Left lung (tissue), 10 donors: ENCODE results near the gene CTCF. TPM values are rescaled to one million over a fixed set of nuclear protein-coding genes. Genes with fewer than 3 reads are reported as not detected.

Source experiments
- ATAC-seq: fragments of 200-7000 bp; cut with Tn5 transposase; one replicate; pipeline ENCODE4 v1.9.1; 2020; ENCODE audit warnings: moderate library complexity
- DNase-seq, 4 donors: peaks; one replicate each; pipeline ENCODE4 v3.0.0-alpha.2; 2013 to 2020
- H3K27ac ChIP-seq, 2 donors: fragments of 200-600 bp; sonication (generic) in 1 of 2; one replicate each; pipeline versions ENCODE4 v1.5.0 to v1.8.0; 2020 to 2021
- H3K27me3 ChIP-seq, 2 donors: fragments of 200-600 bp; sonication (generic) in 1 of 2; one replicate each; pipeline versions ENCODE4 v1.5.0 to v1.8.0; 2020 to 2021
- H3K36me3 ChIP-seq, 2 donors: fragments of 200-600 bp; sonication (generic) in 1 of 2; one replicate each; pipeline versions ENCODE4 v1.5.0 to v1.8.0; 2020 to 2021
- H3K4me1 ChIP-seq, 2 donors: fragments of 200-600 bp; one replicate each; pipeline ENCODE4 v1.8.0; 2021
- H3K4me3 ChIP-seq, 2 donors: fragments of 200-600 bp; sonication (generic) in 1 of 2; one replicate each; pipeline versions ENCODE4 v1.5.0 to v1.8.0; 2020 to 2021; ENCODE audit warnings: mild to moderate bottlenecking in 1 of 2
- H3K9me3 ChIP-seq, 2 donors: fragments of 200-600 bp; sonication (generic) in 1 of 2; one replicate each; pipeline versions ENCODE4 v1.5.0 to v1.8.0; 2020 to 2021
- intact Hi-C, 2 donors: fragments of 100-400 bp; cut with DNase I; formaldehyde crosslinking; loops; one replicate each; pipeline versions ENCODE4 v1.11.2 to v1.14.2; 2022
- polyA plus RNA-seq, 6 donors: library from polyadenylated mRNA; unstranded; fragments of 120-200 nt; gene quantifications; one replicate each; pipeline ENCODE4 v1.2.1, GENCODE V29; 2013; ENCODE audit not compliant: insufficient read length in 6 of 6
- total RNA-seq, 2 donors: library from RNA; stranded (reverse); fragmentation: NEBNext Ultra II Directional; extraction: Animal tissue kit (Norgen Biotek cat#: 25700); gene quantifications; one replicate each; pipeline ENCODE4 v1.2.1, GENCODE V29; 2021
- TF ChIP-seq, protein P1 (sequence below), 2 donors: fragments of 200-600 bp; sonication (generic) in 1 of 2; IDR thresholded peaks; one replicate each; pipeline versions ENCODE4 v1.5.0 to v1.8.0; 2021; ENCODE audit warnings: antibody characterized with exemption in 2 of 2
- donor health status: DM: no; HTN: yes; CAD: no.
- donor health status: DM: no; HTN: no; CAD: no.

CTCF gene
- total and polyA plus RNA-seq, 8 donors: 27.8 to 80.2 (median 73.4) TPM

DNA sequence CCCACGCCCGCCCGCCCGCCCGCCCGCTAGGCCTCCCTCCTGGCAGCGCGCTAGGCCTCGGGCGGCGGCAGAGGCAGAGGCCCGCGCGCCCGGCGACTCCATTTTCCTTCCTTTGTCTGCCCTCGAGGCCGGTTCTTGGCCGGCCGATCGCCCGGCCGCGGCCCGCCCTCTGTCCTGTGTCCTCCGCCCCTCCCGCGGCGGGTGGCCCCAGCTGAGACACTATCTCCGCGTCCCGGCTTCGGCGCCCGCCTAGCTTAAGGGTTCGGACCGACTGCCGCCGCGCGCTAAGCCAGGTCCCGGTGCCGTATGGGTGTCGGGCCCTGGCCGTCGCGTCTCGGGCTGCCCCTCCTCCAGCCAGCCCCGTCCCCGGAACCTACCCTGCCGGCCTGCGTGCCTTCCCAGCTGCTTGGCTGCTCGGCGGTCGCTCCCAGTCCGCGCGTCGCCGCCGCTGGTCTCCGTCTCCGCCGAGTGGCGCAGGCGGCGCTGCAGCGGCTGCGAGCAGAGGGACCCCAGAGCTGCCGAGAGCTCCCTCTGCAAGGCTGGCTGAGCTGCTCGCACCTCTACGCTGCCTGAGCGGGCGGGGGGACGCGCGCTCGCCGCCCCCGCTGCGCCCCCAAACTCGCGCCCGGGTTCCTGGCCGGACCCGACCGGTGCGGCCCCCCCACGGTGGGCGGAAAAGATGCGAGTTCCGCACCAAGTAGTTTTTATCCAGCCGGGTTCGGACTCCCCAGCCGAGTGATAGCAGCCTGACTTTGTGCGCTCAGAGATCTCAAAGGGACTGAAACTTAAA, 787 bp downstream of the CTCF start:
- Histone ChIP-seq H3K4me1 (peaks cover 4 to 47% of the 10 kb centered on the region in 2 donors), H3K36me3 (no peaks in the 10 kb centered on the region), H3K4me3 (peak overlapping the region; percentile 73 to 92), H3K9me3 (no peaks in the 10 kb centered on the region), H3K27me3 (no peaks in the 10 kb centered on the region), H3K27ac (peak overlapping the region; percentile 99 to 100)
- TF ChIP-seq, protein P1, sequence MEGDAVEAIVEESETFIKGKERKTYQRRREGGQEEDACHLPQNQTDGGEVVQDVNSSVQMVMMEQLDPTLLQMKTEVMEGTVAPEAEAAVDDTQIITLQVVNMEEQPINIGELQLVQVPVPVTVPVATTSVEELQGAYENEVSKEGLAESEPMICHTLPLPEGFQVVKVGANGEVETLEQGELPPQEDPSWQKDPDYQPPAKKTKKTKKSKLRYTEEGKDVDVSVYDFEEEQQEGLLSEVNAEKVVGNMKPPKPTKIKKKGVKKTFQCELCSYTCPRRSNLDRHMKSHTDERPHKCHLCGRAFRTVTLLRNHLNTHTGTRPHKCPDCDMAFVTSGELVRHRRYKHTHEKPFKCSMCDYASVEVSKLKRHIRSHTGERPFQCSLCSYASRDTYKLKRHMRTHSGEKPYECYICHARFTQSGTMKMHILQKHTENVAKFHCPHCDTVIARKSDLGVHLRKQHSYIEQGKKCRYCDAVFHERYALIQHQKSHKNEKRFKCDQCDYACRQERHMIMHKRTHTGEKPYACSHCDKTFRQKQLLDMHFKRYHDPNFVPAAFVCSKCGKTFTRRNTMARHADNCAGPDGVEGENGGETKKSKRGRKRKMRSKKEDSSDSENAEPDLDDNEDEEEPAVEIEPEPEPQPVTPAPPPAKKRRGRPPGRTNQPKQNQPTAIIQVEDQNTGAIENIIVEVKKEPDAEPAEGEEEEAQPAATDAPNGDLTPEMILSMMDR (IDR thresholded peaks at IDR 0.05): no peak
- ATAC-seq (peak; percentile 19), DNase-seq (peak; percentile 57 to 91 (median 66))
- intact Hi-C loops: loop anchor here in 1 of 2 donors (5.0 kb wide), 1 partner anchor 104 kb away; the partner anchor contains the start of genes C16orf86 and ENKD1

DNA sequence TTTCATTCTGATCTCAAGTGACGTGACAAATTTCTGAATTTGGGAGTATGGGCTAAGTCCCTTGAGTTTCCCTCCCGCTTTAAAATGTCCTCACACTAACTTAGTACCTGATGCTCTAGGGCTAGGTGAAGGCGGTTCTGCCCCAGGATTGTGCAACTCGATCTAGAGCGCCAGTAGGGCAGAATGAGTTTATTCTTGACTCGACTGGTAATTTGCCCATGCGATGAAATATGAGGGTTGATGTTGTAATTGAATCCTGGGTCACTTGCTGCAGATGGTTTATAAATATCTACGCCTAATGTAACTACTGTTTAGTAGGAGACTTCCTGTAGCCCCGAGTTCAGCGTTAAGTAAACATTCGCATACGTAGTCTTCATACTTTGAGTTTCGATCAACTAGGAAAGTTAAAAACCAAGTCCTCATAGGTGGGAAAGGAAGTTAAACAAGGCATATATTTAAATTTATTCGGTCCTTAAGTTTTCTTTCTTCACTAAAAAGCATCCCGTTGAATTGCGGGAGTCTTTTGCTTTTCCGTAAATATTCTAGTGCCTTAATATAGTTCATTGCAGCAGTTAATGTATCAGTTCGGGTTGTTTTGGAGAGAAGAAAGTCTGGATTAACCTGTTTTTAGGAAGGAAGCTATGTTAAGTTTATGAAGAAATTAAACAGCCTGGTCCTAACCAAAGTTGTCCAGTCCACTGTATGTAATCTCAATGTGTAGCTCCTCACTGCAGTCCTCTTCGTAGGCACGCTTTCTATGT, 1.6 kb downstream of the CTCF start:
- Histone ChIP-seq H3K4me1 (peaks cover 4 to 47% of the 10 kb centered on the region in 2 donors), H3K27me3 (no peaks in the 10 kb centered on the region), H3K9me3 (no peaks in the 10 kb centered on the region), H3K27ac (peak overlapping the region; percentile 99 to 100), H3K36me3 (no peaks in the 10 kb centered on the region), H3K4me3 (peak overlapping the region; percentile 73 to 92)
- ATAC-seq (peak; percentile 22), DNase-seq (peak in 3 of 4 donors; percentile 60 to 70 (median 68))
- intact Hi-C loops: loop anchor here in 1 of 2 donors (5.0 kb wide), 1 partner anchor 103 kb away; the partner anchor contains the start of genes C16orf86 and ENKD1
- TF ChIP-seq, protein P1 (IDR thresholded peaks at IDR 0.05): no peak

DNA sequence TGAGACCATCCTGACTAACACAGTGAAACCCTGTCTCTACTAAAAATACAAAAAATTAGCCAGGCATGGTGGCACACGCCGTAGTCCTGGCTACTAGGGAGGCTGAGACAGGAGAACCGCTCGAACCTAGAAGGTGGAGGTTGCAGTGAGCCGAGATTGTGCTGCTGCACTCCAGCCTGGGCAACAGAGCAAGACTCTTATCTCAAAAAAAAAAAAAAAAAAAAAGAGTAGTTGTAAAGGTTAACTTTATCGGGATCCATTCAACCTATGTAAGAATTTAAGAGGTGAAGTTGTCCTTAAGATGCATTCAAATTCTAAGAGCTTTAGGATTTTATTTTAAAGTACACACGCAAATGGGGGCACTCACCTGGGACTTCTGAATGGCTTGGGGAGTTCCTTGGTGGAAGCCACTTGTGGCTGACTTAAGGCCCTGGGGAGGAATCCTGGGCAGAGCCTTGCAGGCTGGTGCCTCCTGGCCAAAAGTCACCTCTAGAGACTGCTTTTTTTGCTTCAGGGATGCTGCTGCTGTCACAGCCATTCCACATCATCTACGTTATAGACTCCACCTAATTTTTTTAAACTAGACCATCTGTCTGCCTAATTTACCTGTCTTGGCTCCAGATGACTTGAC, 3.3 kb downstream of the CTCF start:
- ATAC-seq (no peak), DNase-seq (no peak)
- H3K27me3 ChIP-seq: no peaks in the 10 kb centered on the region
- intact Hi-C loops: no loop called here
- no peak overlapping the region for H3K4me3 ChIP-seq
- no peaks in the 10 kb centered on the region for H3K9me3 ChIP-seq
- no peak overlapping the region for H3K27ac ChIP-seq
- no peaks in the 10 kb centered on the region for H3K36me3 ChIP-seq
- peaks cover 4 to 41% of the 10 kb centered on the region in 2 donors for H3K4me1 ChIP-seq
- TF ChIP-seq, protein P1 (IDR thresholded peaks at IDR 0.05): no peak

DNA sequence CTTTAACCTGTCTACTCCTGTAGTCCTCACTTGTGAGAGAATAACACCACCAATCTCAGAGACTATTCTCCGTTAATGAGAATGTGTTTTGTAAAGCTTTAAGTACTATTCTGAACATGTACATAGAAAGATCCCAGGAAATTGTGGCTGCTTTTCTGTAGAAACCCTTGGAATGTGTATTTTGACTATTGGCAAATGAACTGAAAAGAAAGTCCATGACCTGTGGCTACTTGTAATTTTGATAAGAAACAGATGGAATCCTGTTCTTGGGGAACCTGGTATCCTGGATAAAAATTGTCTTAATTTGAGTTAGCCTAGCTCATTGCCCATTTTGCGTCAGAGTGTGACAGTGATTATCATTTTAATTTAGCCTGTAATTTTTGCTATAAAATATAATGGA, 9.1 kb downstream of the CTCF start:
- Histone ChIP-seq H3K36me3 (peaks cover 0 to 33% of the 10 kb centered on the region in 2 donors), H3K4me1 (peaks cover 4 to 11% of the 10 kb centered on the region in 2 donors), H3K27ac (no peak overlapping the region), H3K4me3 (no peak overlapping the region), H3K9me3 (no peaks in the 10 kb centered on the region), H3K27me3 (no peaks in the 10 kb centered on the region)
- ATAC-seq (no peak), DNase-seq (no peak)
- intact Hi-C loops: no loop called here
- TF ChIP-seq, protein P1 (IDR thresholded peaks at IDR 0.05): no peak
